NCI-H774 (cell line): ENCODE measurements around the gene KCND2.

Experiments used
- DNase-seq: peaks from one replicate; lab custom pipeline; 2025; lab: John Stamatoyannopoulos, UW

The KCND2 gene

GRCh38 chr7:120311028-120311788 is 38.2 kb downstream of the KCND2 start:
- no peak for DNase-seq

- no peak for DNase-seq
Observed at GRCh38 chr7:120320218-120320961, 47.4 kb downstream of the KCND2 start.

GRCh38 chr7:120327054-120327453 is 54.1 kb downstream of the KCND2 start:
- no peak for DNase-seq

GRCh38 chr7:120332433-120332832 is 59.5 kb downstream of the KCND2 start:
- no peak for DNase-seq

GRCh38 chr7:120334475-120334874 is 61.5 kb downstream of the KCND2 start:
- no peak for DNase-seq

- DNase-seq: no peak
Observed at GRCh38 chr7:120337308-120337907, 64.4 kb downstream of the KCND2 start.

- no peak for DNase-seq
Observed at GRCh38 chr7:120344276-120344675, 71.3 kb downstream of the KCND2 start.

GRCh38 chr7:120353171-120353570 is 80.2 kb downstream of the KCND2 start:
- no peak for DNase-seq

GRCh38 chr7:120360918-120361317 is 87.9 kb downstream of the KCND2 start:
- DNase-seq: no peak

GRCh38 chr7:120363414-120363813 is 90.4 kb downstream of the KCND2 start:
- DNase-seq: no peak

- no peak for DNase-seq
Observed at GRCh38 chr7:120370954-120371353, 98.0 kb downstream of the KCND2 start.

- DNase-seq: no peak
Observed at GRCh38 chr7:120373174-120373573, 100.2 kb downstream of the KCND2 start.

GRCh38 chr7:120394595-120394994 is 121.6 kb downstream of the KCND2 start:
- DNase-seq: no peak

GRCh38 chr7:120395526-120396019 is 122.6 kb downstream of the KCND2 start:
- DNase-seq: no peak

- DNase-seq: no peak
Observed at GRCh38 chr7:120398284-120399000, 125.5 kb downstream of the KCND2 start.

GRCh38 chr7:120400806-120401455 is 128.0 kb downstream of the KCND2 start:
- DNase-seq: no peak

- DNase-seq: no peak
Observed at GRCh38 chr7:120402079-120402767, 129.2 kb downstream of the KCND2 start.

GRCh38 chr7:120402801-120403200 is 129.8 kb downstream of the KCND2 start:
- DNase-seq: no peak

GRCh38 chr7:120404042-120404441 is 131.1 kb downstream of the KCND2 start:
- DNase-seq: no peak

- no peak for DNase-seq
Observed at GRCh38 chr7:120405652-120406051, 132.7 kb downstream of the KCND2 start.

- DNase-seq: no peak
Observed at GRCh38 chr7:120407010-120407409, 134.0 kb downstream of the KCND2 start.
